A549 (cell line): ENCODE results near the gene HLA-A. TPM values are rescaled to one million over a fixed set of nuclear protein-coding genes. Genes with fewer than 3 reads are reported as not detected.
A peak's percentile ranks its signal among the peaks of the same experiment; 100 is the strongest.

Source experiments
- ATAC-seq, 2 experiments: fragments of 200-7000 bp in 1 of 2; fragments of >200 bp in 1 of 2; cut with Nextera tagmentation in 1 of 2; cut with Tn5 transposase in 1 of 2; 3 replicates each; pipeline versions ENCODE4 v1.8.0 to v1.9.1; 2018 to 2020; ENCODE audit warnings: mild to moderate bottlenecking in 1 of 2, moderate library complexity in 1 of 2
- CTCF ChIA-PET: fragments of 300-600 bp; sonication (Branson Sonifier 250); formaldehyde crosslinking; extraction: SDS; loops from one replicate; lab custom pipeline; 2021; ENCODE audit warnings: antibody characterized with exemption, inconsistent platforms; lab: Yijun Ruan, JAX
- POLR2A ChIA-PET: fragments of 350-600 bp; formaldehyde crosslinking; extraction: SDS; loops from one replicate; lab custom pipeline; 2021; ENCODE audit warnings: antibody characterized with exemption, inconsistent platforms; lab: Yijun Ruan, JAX
- DNase-seq, 2 experiments: peaks; one replicate each; pipeline versions ENCODE4 v3.0.0 to v3.0.0-alpha.2; 2011 to 2016; ENCODE audit warnings: low read depth in 1 of 2, low spot score in 1 of 2
- FAIRE-seq: peaks from 2 replicates; lab custom pipeline; 2011; peaks lifted over from hg19 to GRCh38; lab: Jason Lieb, UNC
- H3K27ac ChIP-seq, 2 experiments: fragments of >200 bp; sonication (Bioruptor Twin); formaldehyde crosslinking; 3 replicates each; pipeline ENCODE4 v1.5.1; 2016 to 2017
- H3K4me1 ChIP-seq: fragments of >200 bp; sonication (Bioruptor Twin); formaldehyde crosslinking; 3 replicates; pipeline ENCODE4 v1.6.1; 2016
- H3K4me2 ChIP-seq: fragments of >200 bp; sonication (Bioruptor Twin); formaldehyde crosslinking; 3 replicates; pipeline ENCODE4 v1.6.1; 2016
- H3K4me3 ChIP-seq: fragments of >200 bp; sonication (Bioruptor Twin); formaldehyde crosslinking; 3 replicates; pipeline ENCODE4 v1.5.1; 2016
- H3K9me3 ChIP-seq: fragments of >200 bp; sonication (Bioruptor Twin); formaldehyde crosslinking; 3 replicates; pipeline ENCODE4 v1.6.1; 2016
- ATOH8 ChIP-seq: fragments of 250-450 bp; sonication (Bioruptor Pico); IDR thresholded peaks from 2 replicates; pipeline ENCODE4 v1.5.0; 2020; ENCODE audit warnings: low read depth, mild to moderate bottlenecking, moderate library complexity
- BHLHE40 ChIP-seq: IDR thresholded peaks from 2 replicates; pipeline ENCODE4 v1.6.1; 2012; ENCODE audit warnings: low read depth, low read length, inconsistent platforms
- CBX8 ChIP-seq: fragments of 200-600 bp; sonication (generic); IDR thresholded peaks from 2 replicates; pipeline ENCODE4 v1.6.1; 2016
- CEBPB ChIP-seq, 2 experiments: fragments of >200 bp in 1 of 2; sonication (Bioruptor Twin) in 1 of 2; formaldehyde crosslinking in 1 of 2; IDR thresholded peaks; 2 replicates each; pipeline ENCODE4 v1.6.1; 2012 to 2016
- E2F6 ChIP-seq: IDR thresholded peaks from 2 replicates; pipeline ENCODE4 v1.6.1; 2012; ENCODE audit warnings: low read depth, borderline replicate concordance
- EP300 ChIP-seq, 2 experiments: fragments of >200 bp; sonication (Bioruptor Twin); formaldehyde crosslinking; IDR thresholded peaks; 2 replicates in 1 of 2; 3 replicates in 1 of 2; pipeline ENCODE4 v1.6.1; 2016 to 2017
- FOSB ChIP-seq: fragments of 250-450 bp; sonication (Bioruptor Pico); IDR thresholded peaks from 2 replicates; pipeline ENCODE4 v1.5.0; 2020; ENCODE audit warnings: mild to moderate bottlenecking, moderate library complexity
- HES2 ChIP-seq: fragments of >200 bp; sonication (Bioruptor Twin); formaldehyde crosslinking; IDR thresholded peaks from 2 replicates; pipeline ENCODE4 v1.6.1; 2016
- HOXA7 ChIP-seq: fragments of 250-450 bp; sonication (Bioruptor Pico); IDR thresholded peaks from 2 replicates; pipeline ENCODE4 v1.5.0; 2020; ENCODE audit warnings: mild to moderate bottlenecking, moderate library complexity
- HOXB13 ChIP-seq: fragments of 250-450 bp; sonication (Bioruptor Pico); IDR thresholded peaks from 2 replicates; pipeline ENCODE4 v1.5.0; 2020; ENCODE audit warnings: low read depth, mild to moderate bottlenecking, moderate library complexity
- JUN ChIP-seq, 2 experiments: fragments of >200 bp; sonication (Bioruptor Twin); formaldehyde crosslinking; IDR thresholded peaks; 2 replicates in 1 of 2; 3 replicates in 1 of 2; pipeline ENCODE4 v1.6.1; 2016 to 2017
- KDM1A ChIP-seq: fragments of 200-600 bp; sonication (generic); IDR thresholded peaks from 2 replicates; pipeline ENCODE4 v1.6.1; 2016; ENCODE audit warnings: low read depth, mild to moderate bottlenecking
- MAFK ChIP-seq: fragments of 450-650 bp; IDR thresholded peaks from 2 replicates; pipeline ENCODE4 v1.6.1; 2014; ENCODE audit not compliant: partially characterized antibody
- NFE2L2 ChIP-seq: fragments of 150-350 bp; conservative IDR thresholded peaks from 2 replicates; pipeline ENCODE4 v1.6.1; 2014; ENCODE audit warnings: low read length
- NR3C1 ChIP-seq: fragments of >200 bp; sonication (Bioruptor Twin); formaldehyde crosslinking; IDR thresholded peaks from 3 replicates; pipeline ENCODE4 v1.6.1; 2017
- PHF8 ChIP-seq: fragments of 200-600 bp; sonication (generic); IDR thresholded peaks from 2 replicates; pipeline ENCODE4 v1.6.1; 2016; ENCODE audit warnings: low read depth, mild to moderate bottlenecking, antibody characterized with exemption, moderate library complexity, borderline replicate concordance
- POLR2A ChIP-seq: IDR thresholded peaks from 2 replicates; pipeline ENCODE4 v1.6.1; 2012; ENCODE audit warnings: mild to moderate bottlenecking, low read length
- RARB ChIP-seq: fragments of 250-450 bp; sonication (Bioruptor Pico); IDR thresholded peaks from 2 replicates; pipeline ENCODE4 v1.8.0; 2021; ENCODE audit warnings: mild to moderate bottlenecking, moderate library complexity
- RFX5 ChIP-seq: fragments of 450-650 bp; IDR thresholded peaks from 2 replicates; pipeline ENCODE4 v1.7.1; 2014; ENCODE audit warnings: antibody characterized with exemption, mild to moderate bottlenecking, moderate library complexity
- RNF2 ChIP-seq: fragments of 200-600 bp; sonication (generic); IDR thresholded peaks from 2 replicates; pipeline ENCODE4 v1.6.1; 2016; ENCODE audit warnings: low read depth, mild to moderate bottlenecking, antibody characterized with exemption, moderate library complexity, borderline replicate concordance
- SMC3 ChIP-seq: fragments of >200 bp; sonication (Bioruptor Twin); formaldehyde crosslinking; IDR thresholded peaks from 3 replicates; pipeline ENCODE4 v1.6.1; 2018; ENCODE audit warnings: inconsistent platforms
- TP53 ChIP-seq: fragments of 250-450 bp; sonication (Bioruptor Pico); IDR thresholded peaks from 2 replicates; pipeline ENCODE4 v1.5.0; 2021; ENCODE audit warnings: mild to moderate bottlenecking, moderate library complexity
- USF2 ChIP-seq: fragments of 450-650 bp; IDR thresholded peaks from 2 replicates; pipeline ENCODE4 v1.6.1; 2014; ENCODE audit warnings: antibody characterized with exemption
- ZFP36 ChIP-seq: fragments of 450-650 bp; IDR thresholded peaks from 2 replicates; pipeline ENCODE4 v1.6.1; 2014; ENCODE audit warnings: borderline replicate concordance; ENCODE audit not compliant: partially characterized antibody
- ZSCAN20 ChIP-seq: fragments of 250-450 bp; sonication (Bioruptor Pico); IDR thresholded peaks from 2 replicates; pipeline ENCODE4 v1.8.0; 2022; ENCODE audit warnings: mild to moderate bottlenecking, moderate library complexity
- WGBS: methylation state at CpG from one replicate; pipeline ENCODE4 v1.1.6; 2017; ENCODE audit errors: missing lambda C conversion rate; 5-methylcytosine and 5-hydroxymethylcytosine counted together
- polyA minus RNA-seq: library from RNA; depleted of rRNA, polyadenylated mRNA; stranded (reverse); fragments of >200 nt; gene quantifications from 2 replicates; pipeline ENCODE4 v1.2.3, GENCODE V29; 2011; rRNA and poly(A)+ RNA removed
- polyA plus RNA-seq, 4 experiments: library from polyadenylated mRNA; depleted of rRNA in 3 of 4; stranded (reverse); fragments of >200 nt; fragmentation: RNase III in 1 of 4; extraction: RNeasy Plus Mini Kit Qiagen cat#74134 plus additional on column Dnase treatment in 1 of 4; gene quantifications; 2 replicates in 3 of 4; 3 replicates in 1 of 4; pipeline ENCODE4 v1.2.3, GENCODE V29; 2011 to 2017

Gene HLA-A
- polyA plus RNA-seq (2011; rRNA removed): 78.8 and 86.5 TPM in 2 replicates
- 93.3 and 97.8 TPM in 2 replicates for polyA plus RNA-seq (2012; cell fraction: cytosol; rRNA removed)
- polyA plus RNA-seq (2012; cell fraction: nucleus; rRNA removed): 206 and 211 TPM in 2 replicates
- polyA plus RNA-seq (2017; fragmentation: RNase III; extraction: RNeasy Plus Mini Kit Qiagen cat#74134 plus additional on column Dnase treatment): 81.8 to 95.0 TPM (median 90.7 TPM) in 3 replicates
- polyA minus RNA-seq: 49.3 and 51.5 TPM in 2 replicates

- WGBS: 0% methylated on average over 1 of the region's 68 CpGs
- no peaks in the 10 kb centered on the region for H3K9me3 ChIP-seq
- POLR2A ChIA-PET: interaction anchor here (0.8 to 1.0 kb wide), 2 partner anchors 22 to 56 kb away, joined by 5 read pairs; no protein-coding TSS in a partner anchor
- ATAC-seq (peak; percentile 99), FAIRE-seq (no peak), DNase-seq (peak; percentile 87 to 88)
- H3K4me1 ChIP-seq: no peaks in the 10 kb centered on the region
- H3K4me2 ChIP-seq: peak within 1 kb of the TSS; percentile 72
- CTCF ChIA-PET: interaction anchor here (0.6 to 1.8 kb wide), 2 partner anchors 95 to 98 kb away, joined by 4 to 5 read pairs; no protein-coding TSS in a partner anchor
- peak within 1 kb of the TSS; percentile 81 to 94 for H3K27ac ChIP-seq
- peak; percentile 99 for TF ChIP-seq RFX5
- TF ChIP-seq JUN (IDR thresholded peaks at IDR 0.05): 0 out of 5 replicates have a peak, but pooled peaks of 1 of the 2 experiments have one; percentile 24
- peak; percentile 44; the same call in 1 of the 2 replicates for TF ChIP-seq PHF8
- no peak for TF ChIP-seq E2F6
- no peak for TF ChIP-seq CEBPB (IDR thresholded peaks at IDR 0.05)
- peak; percentile 74 for TF ChIP-seq POLR2A
- TF ChIP-seq ZFP36: no peak
- H3K4me3 ChIP-seq: peak within 1 kb of the TSS; percentile 75
Measured at GRCh38 chr6:29942275-29943052, at the start of gene HLA-A. TSS of gene HLA-A (plus strand) at chr6:29942532. CDS start at chr6:29942554, 22 bp downstream.

GRCh38 chr6:29892696-29893095 lies 49.6 kb upstream of the HLA-A start:
- H3K4me2 ChIP-seq: no peak overlapping the region
- no peak for DNase-seq
- no peak overlapping the region for H3K4me3 ChIP-seq
- FAIRE-seq: no peak
- no peaks in the 10 kb centered on the region for H3K4me1 ChIP-seq
- TF ChIP-seq ZSCAN20 (CRISPR knock-in tag) (no peak), TP53 (CRISPR knock-in tag) (no peak), NFE2L2 (no peak), KDM1A (no peak), HOXB13 (CRISPR knock-in tag) (no peak), EP300 (IDR thresholded peaks at IDR 0.05) (no peak), RNF2 (no peak), BHLHE40 (no peak), HES2 (no peak), SMC3 (no peak), ATOH8 (no peak), RARB (no peak), USF2 (no peak), MAFK (no peak), POLR2A (no peak), CBX8 (no peak), HOXA7 (no peak), CEBPB (IDR thresholded peaks at IDR 0.05) (no peak), FOSB (CRISPR knock-in tag) (no peak), NR3C1 (no peak)
- TF ChIP-seq, all 56 proteins: peak for 0
- ChIA-PET CTCF (interaction anchor here (0.7 kb wide), 1 partner anchor 27 kb away, joined by 3 read pairs; no protein-coding TSS in a partner anchor), POLR2A (no interaction called here)
- Histone ChIP-seq H3K27ac (no peak overlapping the region), H3K9me3 (no peaks in the 10 kb centered on the region)
- ATAC-seq: no peak
